Type B pancreatic cell (in vitro differentiated cells): Measurements from ENCODE around the gene EIF2B5. TPM values are rescaled to one million over a fixed set of nuclear protein-coding genes. Genes with fewer than 3 reads are reported as not detected.

Experiments
- DNase-seq: peaks from one replicate; pipeline ENCODE4 v3.0.0; 2021; ENCODE audit warnings: mixed read lengths; ENCODE audit not compliant: unreplicated experiment; ENCODE audit errors: extremely low spot score
- H3K27ac Mint-ChIP-seq: 2 replicates; pipeline ENCODE4 v1.8.0; 2021; ENCODE audit warnings: mild to moderate bottlenecking, mixed read lengths
- H3K27me3 Mint-ChIP-seq: 2 replicates; pipeline ENCODE4 v1.8.0; 2021; ENCODE audit warnings: mixed read lengths
- H3K36me3 Mint-ChIP-seq: 2 replicates; pipeline ENCODE4 v1.8.0; 2021; ENCODE audit warnings: mixed read lengths
- H3K4me1 Mint-ChIP-seq: one replicate; pipeline ENCODE4 v1.8.0; 2021; ENCODE audit warnings: mixed read lengths; ENCODE audit not compliant: unreplicated experiment
- H3K4me3 Mint-ChIP-seq: 2 replicates; pipeline ENCODE4 v1.8.0; 2021; ENCODE audit warnings: mild to moderate bottlenecking, mixed read lengths
- H3K9me3 Mint-ChIP-seq: 2 replicates; pipeline ENCODE4 v1.8.0; 2021; ENCODE audit warnings: mixed read lengths
- CTCF ChIP-seq: fragments of 200-600 bp; sonication (generic); conservative IDR thresholded peaks from 2 replicates; pipeline ENCODE4 v1.5.0; 2021; ENCODE audit warnings: antibody characterized with exemption, mild to moderate bottlenecking
- total RNA-seq: library from RNA; stranded (reverse); gene quantifications from 2 replicates; pipeline ENCODE4 v1.2.1, GENCODE V29; 2021; ENCODE audit warnings: low replicate concordance

The EIF2B5 gene
- total RNA-seq, 1 donor from 2014 or later = 43.9 TPM

- DNase-seq = no peak
- Mint-ChIP-seq H3K36me3 (peaks cover 6% of the 10 kb centered on the region), H3K27me3 (no peaks in the 10 kb centered on the region), H3K4me1 (peaks cover 15% of the 10 kb centered on the region), H3K9me3 (no peaks in the 10 kb centered on the region), H3K4me3 (no peak overlapping the region), H3K27ac (no peak overlapping the region)
- TF ChIP-seq CTCF = no peak
Measured at GRCh38 chr3:184140436-184140835, 5.3 kb downstream of the EIF2B5 start.

GRCh38 chr3:184142199-184142598, 7.0 kb downstream of the EIF2B5 start:
- H3K27me3 Mint-ChIP-seq = no peaks in the 10 kb centered on the region
- H3K36me3 Mint-ChIP-seq = peaks cover 6% of the 10 kb centered on the region
- no peak overlapping the region for H3K27ac Mint-ChIP-seq
- H3K9me3 Mint-ChIP-seq = no peaks in the 10 kb centered on the region
- peaks cover 1% of the 10 kb centered on the region for H3K4me1 Mint-ChIP-seq
- DNase-seq = no peak
- no peak for TF ChIP-seq CTCF
- H3K4me3 Mint-ChIP-seq = no peak overlapping the region

- H3K9me3 Mint-ChIP-seq = no peaks in the 10 kb centered on the region
- no peaks in the 10 kb centered on the region for H3K27me3 Mint-ChIP-seq
- no peaks in the 10 kb centered on the region for H3K4me1 Mint-ChIP-seq
- no peak overlapping the region for H3K4me3 Mint-ChIP-seq
- no peak overlapping the region for H3K27ac Mint-ChIP-seq
- no peak for TF ChIP-seq CTCF
- no peak for DNase-seq
- H3K36me3 Mint-ChIP-seq = no peaks in the 10 kb centered on the region
Measured at GRCh38 chr3:184143327-184143726, 8.2 kb downstream of the EIF2B5 start.

- Mint-ChIP-seq H3K27me3 (no peaks in the 10 kb centered on the region), H3K27ac (no peak overlapping the region), H3K4me1 (no peaks in the 10 kb centered on the region), H3K9me3 (no peaks in the 10 kb centered on the region), H3K36me3 (peaks cover under 1% of the 10 kb centered on the region), H3K4me3 (no peak overlapping the region)
- DNase-seq = no peak
- no peak for TF ChIP-seq CTCF
Measured at GRCh38 chr3:184144505-184144904, 9.3 kb downstream of the EIF2B5 start.

GRCh38 chr3:184145111-184145524, 10.0 kb downstream of the EIF2B5 start:
- TF ChIP-seq CTCF = peak; percentile 35
- Mint-ChIP-seq H3K4me1 (peaks cover 5% of the 10 kb centered on the region), H3K4me3 (no peak overlapping the region), H3K27me3 (no peaks in the 10 kb centered on the region), H3K27ac (no peak overlapping the region), H3K36me3 (peaks cover 5% of the 10 kb centered on the region), H3K9me3 (no peaks in the 10 kb centered on the region)
- no peak for DNase-seq

- H3K27ac Mint-ChIP-seq = no peak overlapping the region
- peaks cover 5% of the 10 kb centered on the region for H3K36me3 Mint-ChIP-seq
- no peak for DNase-seq
- no peaks in the 10 kb centered on the region for H3K9me3 Mint-ChIP-seq
- H3K4me1 Mint-ChIP-seq = peaks cover 5% of the 10 kb centered on the region
- TF ChIP-seq CTCF = no peak
- H3K4me3 Mint-ChIP-seq = no peak overlapping the region
- H3K27me3 Mint-ChIP-seq = no peaks in the 10 kb centered on the region
Measured at GRCh38 chr3:184145751-184146270, 10.7 kb downstream of the EIF2B5 start.
